Fibroblast of the aortic adventitia (primary cell): Measurements from ENCODE around the gene TRDN. TPM values are rescaled to one million over a fixed set of nuclear protein-coding genes. Genes with fewer than 3 reads are reported as not detected.

Experiments used
- DNase-seq: peaks from one replicate; pipeline ENCODE4 v3.0.0-alpha.2; 2010; ENCODE audit warnings: low read depth
- H3K4me3 ChIP-seq: 2 replicates; pipeline ENCODE4 v1.5.1; 2011; ENCODE audit warnings: low read depth, mild to moderate bottlenecking, control low read depth, low read length, moderate library complexity
- CTCF ChIP-seq: IDR thresholded peaks from 2 replicates; pipeline ENCODE4 v1.5.1; 2011; ENCODE audit warnings: mild to moderate bottlenecking, low read length, control low read depth, inconsistent platforms; ENCODE audit not compliant: insufficient read depth
- total RNA-seq: library from RNA; depleted of rRNA; stranded (reverse); fragments of >200 nt; gene quantifications from 2 replicates; pipeline ENCODE4 v1.2.3, GENCODE V29; 2012; ENCODE audit warnings: low replicate concordance

The TRDN gene
- total RNA-seq, 1 donor: under 0.01 TPM

GRCh38 chr6:123352279-123352678 is 284.5 kb downstream of the TRDN start:
- DNase-seq: no peak
- H3K4me3 ChIP-seq: no peak overlapping the region
- TF ChIP-seq CTCF: no peak

- no peak for TF ChIP-seq CTCF
- no peak overlapping the region for H3K4me3 ChIP-seq
- no peak for DNase-seq
Measured at GRCh38 chr6:123343836-123344235, 292.9 kb downstream of the TRDN start.

- H3K4me3 ChIP-seq: no peak overlapping the region
- no peak for TF ChIP-seq CTCF
Measured at GRCh38 chr6:123338394-123338793, 298.4 kb downstream of the TRDN start.

GRCh38 chr6:123333000-123333756 is 303.6 kb downstream of the TRDN start:
- DNase-seq: no peak
- no peak for TF ChIP-seq CTCF
- no peak overlapping the region for H3K4me3 ChIP-seq

More at GRCh38 chr6:123338394-123338793, 298.4 kb downstream of the TRDN start:
- no peak for DNase-seq

- DNase-seq: no peak
- H3K4me3 ChIP-seq: no peak overlapping the region
- TF ChIP-seq CTCF: no peak
Measured at GRCh38 chr6:123332070-123332469, 304.7 kb downstream of the TRDN start.

- DNase-seq: no peak
- TF ChIP-seq CTCF: no peak
- H3K4me3 ChIP-seq: no peak overlapping the region
Measured at GRCh38 chr6:123329337-123329736, 307.4 kb downstream of the TRDN start.
